Tibial nerve (tissue), 4 donors: Measurements from ENCODE around the gene UGT2B15.

Experiments
- CTCF ChIP-seq, 5 experiments: fragments of 200-600 bp in 3 of 5; fragments of 450-650 bp in 2 of 5; sonication (generic) in 3 of 5; IDR thresholded peaks; one replicate each; pipeline ENCODE4 v1.5.1; 2016 to 2019; ENCODE audit warnings: antibody characterized with exemption in 5 of 5, mild to moderate bottlenecking in 3 of 5, moderate library complexity in 2 of 5
- EP300 ChIP-seq, 2 donors: sonication (generic); formaldehyde crosslinking; IDR thresholded peaks; one replicate each; pipeline ENCODE4 v1.6.1; 2017; ENCODE audit warnings: antibody characterized with exemption in 2 of 2, mild to moderate bottlenecking in 1 of 2
- POLR2A ChIP-seq, 2 donors: fragments of 450-650 bp; IDR thresholded peaks; one replicate each; pipeline ENCODE4 v1.6.1; 2017; ENCODE audit warnings: antibody characterized with exemption in 2 of 2, mild to moderate bottlenecking in 2 of 2, moderate library complexity in 2 of 2

GRCh38 chr4:68708566-68708965 is 38.1 kb upstream of the UGT2B15 start:
- TF ChIP-seq CTCF (IDR thresholded peaks at IDR 0.05): no peak
- no peak for TF ChIP-seq EP300 (IDR thresholded peaks at IDR 0.05)
- no peak for TF ChIP-seq POLR2A (IDR thresholded peaks at IDR 0.05)
